HepG2 (cell line): ENCODE data around the gene C2orf15. TPM values are rescaled to one million over a fixed set of nuclear protein-coding genes. Genes with fewer than 3 reads are reported as not detected.
A peak's percentile ranks its signal among the peaks of the same experiment; 100 is the strongest.

Experiments
- CAMTA2 ChIP-seq: sonication (generic); formaldehyde crosslinking; IDR thresholded peaks from 2 replicates; pipeline ENCODE4 v1.4.0; 2020; ENCODE audit warnings: mild to moderate bottlenecking, missing genetic modification reagents, borderline replicate concordance
- DDIT3 ChIP-seq: sonication (generic); formaldehyde crosslinking; IDR thresholded peaks from 2 replicates; pipeline ENCODE4 v1.4.0; 2020; ENCODE audit warnings: mild to moderate bottlenecking, missing genetic modification reagents
- LRRFIP1 ChIP-seq: sonication (generic); formaldehyde crosslinking; conservative IDR thresholded peaks from 2 replicates; pipeline ENCODE4 v1.4.0; 2020; ENCODE audit warnings: missing genetic modification reagents
- MATR3 ChIP-seq: sonication (generic); formaldehyde crosslinking; IDR thresholded peaks from 2 replicates; pipeline ENCODE4 v1.4.0; 2020; ENCODE audit warnings: missing genetic modification reagents
- MYPOP ChIP-seq: sonication (generic); formaldehyde crosslinking; IDR thresholded peaks from 2 replicates; pipeline ENCODE4 v1.8.1; 2023; ENCODE audit warnings: mild to moderate bottlenecking, moderate library complexity, missing genetic modification reagents
- NRL ChIP-seq: sonication (generic); formaldehyde crosslinking; IDR thresholded peaks from 2 replicates; pipeline ENCODE4 v1.5.0; 2020; ENCODE audit warnings: missing genetic modification reagents, mild to moderate bottlenecking, moderate library complexity, borderline replicate concordance
- PHF8 ChIP-seq: sonication (generic); formaldehyde crosslinking; IDR thresholded peaks from 2 replicates; pipeline ENCODE4 v1.5.0; 2020; ENCODE audit warnings: missing genetic modification reagents
- ZBTB49 ChIP-seq: sonication (generic); formaldehyde crosslinking; IDR thresholded peaks from 2 replicates; pipeline ENCODE4 v1.4.0; 2020; ENCODE audit warnings: missing genetic modification reagents, borderline replicate concordance
- ZNF101 ChIP-seq: sonication (generic); formaldehyde crosslinking; IDR thresholded peaks from 2 replicates; pipeline ENCODE4 v1.4.0; 2020; ENCODE audit warnings: mild to moderate bottlenecking, low read depth, missing genetic modification reagents, borderline replicate concordance
- ZNF160 ChIP-seq: sonication (generic); formaldehyde crosslinking; IDR thresholded peaks from 2 replicates; pipeline ENCODE4 v1.8.0; 2022; ENCODE audit warnings: mild to moderate bottlenecking, inconsistent platforms, missing genetic modification reagents
- ZNF260 ChIP-seq: sonication (generic); formaldehyde crosslinking; IDR thresholded peaks from 2 replicates; pipeline ENCODE4 v1.4.0; 2020; ENCODE audit warnings: missing genetic modification reagents, low read depth, mild to moderate bottlenecking, borderline replicate concordance
- ZNF264 ChIP-seq: sonication (generic); formaldehyde crosslinking; IDR thresholded peaks from 2 replicates; pipeline ENCODE4 v1.4.0; 2020; ENCODE audit warnings: missing genetic modification reagents
- ZNF503 ChIP-seq: sonication (generic); formaldehyde crosslinking; IDR thresholded peaks from 2 replicates; pipeline ENCODE4 v1.4.0; 2020; ENCODE audit warnings: missing genetic modification reagents
- ZNF530 ChIP-seq: sonication (generic); formaldehyde crosslinking; IDR thresholded peaks from 2 replicates; pipeline ENCODE4 v1.5.0; 2020; ENCODE audit warnings: low read depth, mild to moderate bottlenecking, missing genetic modification reagents
- ZNF547 ChIP-seq: sonication (generic); formaldehyde crosslinking; IDR thresholded peaks from 2 replicates; pipeline ENCODE4 v1.5.1; 2020; ENCODE audit warnings: mild to moderate bottlenecking, missing genetic modification reagents
- ZNF550 ChIP-seq: sonication (generic); formaldehyde crosslinking; IDR thresholded peaks from 2 replicates; pipeline ENCODE4 v1.4.0; 2020; ENCODE audit warnings: mild to moderate bottlenecking, missing genetic modification reagents, borderline replicate concordance
- polyA plus RNA-seq, 8 experiments: library from polyadenylated mRNA; depleted of rRNA in 3 of 8; stranded (reverse) in 7 of 8; unstranded in 1 of 8; fragments of >200 nt; fragmentation: Illumina TruSeq in 4 of 8; extraction: Trizol in 4 of 8; gene quantifications; 2 replicates each; pipeline versions ENCODE4 v1.2.1 to v1.2.3, GENCODE V29; 2011 to 2016; ENCODE audit warnings: low read depth in 4 of 8, missing spikeins in 1 of 8, mixed read lengths in 1 of 8; ENCODE audit not compliant: insufficient read depth in 1 of 8
- total RNA-seq, 5 experiments: library from RNA; depleted of rRNA; stranded (reverse); fragments of >200 nt; fragmentation: Illumina TruSeq; extraction: Trizol; gene quantifications; 2 replicates each; pipeline ENCODE4 v1.2.3, GENCODE V29; 2016; ENCODE audit warnings: low read depth in 1 of 5

Gene C2orf15
- total and polyA plus RNA-seq, 2 of the 13 experiments (the other 11 are each of a cell fraction or from before 2014, with no cell fraction given) = 5.5 to 8.3 TPM

GRCh38 chr2:99141110-99142108 lies at the start of gene C2orf15 (continued):
- TF ChIP-seq DDIT3 (CRISPR knock-in tag) = no peak
- peak; percentile 97 for TF ChIP-seq MYPOP (CRISPR knock-in tag)
- peak; percentile 46; the same call in 1 of the 2 replicates for TF ChIP-seq ZNF160 (CRISPR knock-in tag)
- TF ChIP-seq ZNF260 (CRISPR knock-in tag) = no peak
- TF ChIP-seq ZNF503 = 0 out of 2 replicates have a peak, but pooled peaks have one; percentile 42
- no peak for TF ChIP-seq ZNF550 (CRISPR knock-in tag)
- TF ChIP-seq NRL (CRISPR knock-in tag) = 0 out of 2 replicates have a peak, but pooled peaks have one; percentile 80
- TF ChIP-seq LRRFIP1 = 0 out of 2 replicates have a peak, but pooled peaks have one; percentile 42
- TF ChIP-seq ZBTB49 (CRISPR knock-in tag) = no peak
- TF ChIP-seq ZNF530 = no peak
- TF ChIP-seq MATR3 (CRISPR knock-in tag) = no peak
- peak; percentile 63; the same call in 1 of the 2 replicates for TF ChIP-seq ZNF264 (CRISPR knock-in tag)
- peak; percentile 99 for TF ChIP-seq CAMTA2 (CRISPR knock-in tag)
- peak; percentile 85 for TF ChIP-seq ZNF547
- TF ChIP-seq PHF8 (CRISPR knock-in tag) = peak; percentile 88
- TF ChIP-seq ZNF101 (CRISPR knock-in tag) = peak; percentile 69; the same call in 1 of the 2 replicates
